Lung (tissue), 16 donors: Measurements from ENCODE around the gene OXER1. TPM values are rescaled to one million over a fixed set of nuclear protein-coding genes. Genes with fewer than 3 reads are reported as not detected.
A peak's percentile ranks its signal among the peaks of the same experiment; 100 is the strongest.

ENCODE experiments used
- ATAC-seq: fragments of 200-7000 bp; cut with Tn5 transposase; one replicate; pipeline ENCODE4 v1.9.1; 2020; ENCODE audit warnings: moderate number of reproducible peaks; ENCODE audit not compliant: insufficient read depth, low FRiP score
- DNase-seq, 3 donors: peaks; one replicate each; pipeline ENCODE4 v3.0.0-alpha.2; 2013 to 2017
- H3K27ac ChIP-seq, 2 donors: one replicate each; pipeline ENCODE4 v1.5.1; 2013; ENCODE audit warnings: mild to moderate bottlenecking in 2 of 2, moderate library complexity in 2 of 2, control low read depth in 1 of 2, inconsistent platforms in 1 of 2, low read depth in 1 of 2, low read length in 1 of 2
- H3K27me3 ChIP-seq, 3 donors: one replicate each; pipeline ENCODE4 v1.5.1; 2013; ENCODE audit warnings: low read length in 2 of 3; ENCODE audit not compliant: control insufficient read depth in 3 of 3, insufficient read depth in 3 of 3
- H3K36me3 ChIP-seq, 4 donors: one replicate each; pipeline ENCODE4 v1.5.1; 2013; ENCODE audit warnings: low read length in 4 of 4, mild to moderate bottlenecking in 1 of 4, moderate library complexity in 1 of 4; ENCODE audit not compliant: control insufficient read depth in 4 of 4, insufficient read depth in 4 of 4
- H3K4me1 ChIP-seq, 5 donors: one replicate each; pipeline ENCODE4 v1.5.1; 2013; ENCODE audit warnings: low read length in 5 of 5, mild to moderate bottlenecking in 2 of 5, moderate library complexity in 1 of 5; ENCODE audit not compliant: control insufficient read depth in 5 of 5, insufficient read depth in 5 of 5
- H3K4me3 ChIP-seq: one replicate; pipeline ENCODE4 v1.5.1; 2013; ENCODE audit warnings: mild to moderate bottlenecking, control low read depth, moderate library complexity
- H3K9ac ChIP-seq, 2 donors: one replicate each; pipeline ENCODE4 v1.5.1; 2013; ENCODE audit warnings: low read length in 2 of 2, control low read depth in 1 of 2; ENCODE audit not compliant: insufficient read depth in 1 of 2
- H3K9me3 ChIP-seq, 4 donors: one replicate each; pipeline ENCODE4 v1.5.1; 2013; ENCODE audit warnings: low read length in 3 of 4, mild to moderate bottlenecking in 1 of 4, moderate library complexity in 1 of 4; ENCODE audit not compliant: control insufficient read depth in 4 of 4, insufficient read depth in 3 of 4
- CTCF ChIP-seq: IDR thresholded peaks from 2 replicates; pipeline ENCODE4 v1.5.1; 2012; ENCODE audit warnings: mild to moderate bottlenecking; ENCODE audit errors: control extremely low read depth, extremely low read depth
- WGBS, 2 donors: extraction: QIAGEN DNeasy Blood & Tissue Kit; methylation state at CpG; one replicate each; pipeline ENCODE4 v1.1.7; 2013; 5-methylcytosine and 5-hydroxymethylcytosine counted together
- long read RNA-seq, 5 donors: transcript quantifications; one replicate each; lab custom pipeline, GENCODE V29; 2026
- polyA plus RNA-seq, 2 donors: library from polyadenylated mRNA; stranded (reverse); fragments of 200-250 nt; gene quantifications; one replicate each; pipeline ENCODE4 v1.2.1, GENCODE V29; 2013
- total RNA-seq, 2 donors: library from RNA; depleted of rRNA in 1 of 2; stranded (reverse); fragments of >200 nt in 1 of 2; gene quantifications; one replicate each; pipeline ENCODE4 v1.2.1, GENCODE V29; 2014 to 2021
- donor health status: control.
- donor health status: control.
- donor health status: Bipolar disorder and iron deficiency.
- donor health status: healthy.
- donor health status: DM: yes; HTN: yes; CAD: no.

Gene OXER1
- 1 to 10 TPM; 1.7 to 2.1 TPM for total RNA-seq
- polyA plus RNA-seq = 1 to 10 TPM in 1 of 2 donors, under 1 TPM in 1; 0.59 to 1.6 TPM
- long read RNA-seq, donor 1, transcript OXER1-201 (1 exons, 1,781 nt) = major isoform, 8 of 8 reads
- long read RNA-seq, donor 1, partial matches to known transcripts = 0 of 8 reads
- long read RNA-seq, donor 1, other reads (novel, unspliced or antisense) = 0 of 8 reads
- long read RNA-seq, donor 2, partial matches to known transcripts = 0 of 3 reads
- long read RNA-seq, donor 2, other reads (novel, unspliced or antisense) = 0 of 3 reads
- long read RNA-seq, donor 3, transcript OXER1-201 (1 exons, 1,781 nt) = major isoform, 6 of 6 reads
- long read RNA-seq, donor 3, partial matches to known transcripts = 0 of 6 reads
- long read RNA-seq, donor 3, other reads (novel, unspliced or antisense) = 0 of 6 reads
- long read RNA-seq, donor 4, partial matches to known transcripts = 0 of 4 reads
- long read RNA-seq, donor 4, other reads (novel, unspliced or antisense) = 0 of 4 reads
- long read RNA-seq, donor 5, transcript OXER1-201 (1 exons, 1,781 nt) = major isoform, 5 of 5 reads
- long read RNA-seq, donor 5, partial matches to known transcripts = 0 of 5 reads
- long read RNA-seq, donor 5, other reads (novel, unspliced or antisense) = 0 of 5 reads

- 23 to 61% methylated on average over 5 of the region's 5 CpGs for WGBS, 2 donors
- no peak within 1 kb of the TSS for H3K4me3 ChIP-seq
- H3K9me3 ChIP-seq = no peaks in the 10 kb centered on the region
- peaks cover 0 to 3% (median 0%) of the 10 kb centered on the region in 5 donors for H3K4me1 ChIP-seq
- DNase-seq = no peak
- no peaks in the 10 kb centered on the region for H3K27me3 ChIP-seq
- H3K9ac ChIP-seq = no peak within 1 kb of the TSS
- no peak for ATAC-seq
- no peak for TF ChIP-seq CTCF
- peaks cover 0 to 5% (median 2%) of the 10 kb centered on the region in 4 donors for H3K36me3 ChIP-seq
- H3K27ac ChIP-seq = no peak within 1 kb of the TSS
Measured at GRCh38 chr2:42764096-42764495, at the start of gene OXER1. OXER1 (minus strand) TSS chr2:42764135; CDS start chr2:42764062, 73 bp downstream.

GRCh38 chr2:42812899-42813479 lies 49.1 kb upstream of the OXER1 start:
- peak in 2 of 3 donors; percentile 52 to 53 for DNase-seq
- H3K27me3 ChIP-seq = no peaks in the 10 kb centered on the region
- H3K4me1 ChIP-seq = peaks cover 0 to 11% (median 4%) of the 10 kb centered on the region in 5 donors
- peaks cover 0 to 2% (median 0%) of the 10 kb centered on the region in 4 donors for H3K9me3 ChIP-seq
- no peaks in the 10 kb centered on the region for H3K36me3 ChIP-seq
- no peak for TF ChIP-seq CTCF
- H3K4me3 ChIP-seq = no peak overlapping the region
- no peak overlapping the region for H3K9ac ChIP-seq
- no peak overlapping the region for H3K27ac ChIP-seq
- WGBS, 2 donors = 0 to 33% methylated on average over 1 of the region's 1 CpG
- ATAC-seq = no peak

- TF ChIP-seq CTCF = no peak
- H3K4me1 ChIP-seq = peaks cover 0 to 11% (median 4%) of the 10 kb centered on the region in 5 donors
- H3K9ac ChIP-seq = peak overlapping the region; percentile 78 to 88
- no peak for ATAC-seq
- H3K9me3 ChIP-seq = peaks cover 0 to 2% (median 0%) of the 10 kb centered on the region in 4 donors
- H3K4me3 ChIP-seq = peak overlapping the region; percentile 51
- peak overlapping the region; percentile 98 to 100 for H3K27ac ChIP-seq
- WGBS, 2 donors = 1 to 5% methylated on average over 51 of the region's 51 CpGs
- H3K36me3 ChIP-seq = no peaks in the 10 kb centered on the region
- no peaks in the 10 kb centered on the region for H3K27me3 ChIP-seq
- DNase-seq = peak; percentile 87 to 90 (median 88)
Measured at GRCh38 chr2:42810971-42811811, 47.3 kb upstream of the OXER1 start.
